ENCODE measurements around the gene CENPH. TPM values are rescaled to one million over a fixed set of nuclear protein-coding genes. Genes with fewer than 3 reads are reported as not detected.
A peak's percentile ranks its signal among the peaks of the same experiment; 100 is the strongest.
"Not testable (repeated sequence)": the region's sequence is repeated elsewhere in the genome, so short reads cannot be mapped to it uniquely, and the experiment has no call there.

The CENPH gene
- polyA plus RNA-seq, 2 of the 4 experiments (the other 2 are of a cell fraction), result 26.7 to 35.2 TPM

- peaks cover 36% of the 10 kb centered on the region for H3K4me1 ChIP-seq
- FAIRE-seq, result no peak
These were observed 18.9 kb upstream of the CENPH start for GRCh38 chr5:69170495-69170894.

GRCh38 chr5:69170969-69171368 is 18.4 kb upstream of the CENPH start:
- H3K4me1 ChIP-seq, result peaks cover 36% of the 10 kb centered on the region
- H3K4me2 ChIP-seq, result no peak overlapping the region
- no peaks in the 10 kb centered on the region for H3K9me3 ChIP-seq
- 96% methylated on average over 3 of the region's 3 CpGs for WGBS (ENCODE audit: missing lambda C conversion rate)
- no peak overlapping the region for H3K4me3 ChIP-seq
- ChIA-PET CTCF (interaction anchor here (1.2 kb wide), 1 partner anchor 31 kb away, joined by 3 read pairs; no protein-coding TSS in a partner anchor), POLR2A (no interaction called here)
- FAIRE-seq (no peak), ATAC-seq (no peak), DNase-seq (ENCODE audit: low read depth in 1 of 2, low spot score in 1 of 2) (no peak)
- no peak overlapping the region for H3K27ac ChIP-seq
- TF ChIP-seq MAFK (IDR thresholded peaks at IDR 0.05; ENCODE audit: partially characterized antibody) (peak; percentile 92), ESRRA (IDR thresholded peaks at IDR 0.05; ENCODE audit: borderline replicate concordance, low read length) (no peak)

More at GRCh38 chr5:69170495-69170894, 18.9 kb upstream of the CENPH start:
- TF ChIP-seq EHMT2 (IDR thresholded peaks at IDR 0.05; ENCODE audit: low read depth) (no peak), BHLHE40 (IDR thresholded peaks at IDR 0.05; ENCODE audit: low read depth, low read length) (no peak), HES2 (IDR thresholded peaks at IDR 0.05) (no peak), USF2 (IDR thresholded peaks at IDR 0.05) (no peak), HOXA7 (CRISPR knock-in tag; IDR thresholded peaks at IDR 0.05) (no peak), EP300 (IDR thresholded peaks at IDR 0.05) (no peak), CEBPB (IDR thresholded peaks at IDR 0.05) (peak; percentile 48 to 49; a peak in 3 of 4 replicates)
- TF ChIP-seq, protein P1, sequence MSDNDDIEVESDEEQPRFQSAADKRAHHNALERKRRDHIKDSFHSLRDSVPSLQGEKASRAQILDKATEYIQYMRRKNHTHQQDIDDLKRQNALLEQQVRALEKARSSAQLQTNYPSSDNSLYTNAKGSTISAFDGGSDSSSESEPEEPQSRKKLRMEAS (IDR thresholded peaks at IDR 0.05), result no peak
- no peak for ATAC-seq
- Histone ChIP-seq H3K4me3 (no peak overlapping the region), H3K4me2 (no peak overlapping the region), H3K27ac (no peak overlapping the region), H3K9me3 (no peaks in the 10 kb centered on the region)
- DNase-seq (ENCODE audit: low read depth in 1 of 2, low spot score in 1 of 2), result no peak
- CTCF ChIA-PET, result interaction anchor here (1.1 to 1.2 kb wide), 2 partner anchors 31 to 164 kb away, joined by 3 read pairs; no protein-coding TSS in a partner anchor
- WGBS (ENCODE audit: missing lambda C conversion rate), result 100% methylated on average over 1 of the region's 1 CpG
- POLR2A ChIA-PET, result no interaction called here

GRCh38 chr5:69181659-69182293 is 7.6 kb upstream of the CENPH start:
- peak in 1 of 2 experiments; percentile 21; a peak in 2 of 6 replicates for ATAC-seq
- H3K27ac ChIP-seq; H3K4me3 ChIP-seq; DNase-seq (ENCODE audit: low read depth in 1 of 2, low spot score in 1 of 2); H3K9me3 ChIP-seq; H3K4me1 ChIP-seq; POLR2A ChIA-PET; CTCF ChIA-PET; H3K4me2 ChIP-seq; FAIRE-seq: not testable (repeated sequence)
- WGBS (ENCODE audit: missing lambda C conversion rate), result 82% methylated on average over 15 of the region's 15 CpGs
- TF ChIP-seq MAFK (IDR thresholded peaks at IDR 0.05; ENCODE audit: partially characterized antibody), result peak; percentile 67

DNA sequence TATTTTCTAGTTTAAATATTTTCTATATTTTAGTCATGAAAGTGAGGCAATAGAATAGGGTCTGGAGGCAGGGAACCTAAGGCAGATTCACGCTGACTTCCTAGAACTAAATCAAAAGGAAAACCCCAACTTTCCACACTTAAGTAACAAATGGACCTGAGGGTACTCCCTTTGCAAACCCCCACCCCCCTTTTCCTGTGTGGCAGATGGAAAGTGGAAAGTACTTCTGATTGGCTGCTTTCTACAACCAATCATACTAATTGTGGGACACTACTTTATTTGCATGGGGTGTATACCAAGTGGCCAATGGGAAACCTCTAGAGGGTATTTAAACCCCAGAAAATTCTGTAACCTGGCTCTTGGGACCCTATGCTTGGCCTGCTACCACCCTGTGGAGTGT is 4.8 kb upstream of the CENPH start:
- CTCF ChIA-PET, result no interaction called here
- no peak for ATAC-seq
- FAIRE-seq, result no peak
- 97% methylated on average over 1 of the region's 1 CpG for WGBS (ENCODE audit: missing lambda C conversion rate)
- no peak for TF ChIP-seq FOSL2 (IDR thresholded peaks at IDR 0.05)
- no peak for TF ChIP-seq FOSL2 (CRISPR knock-in tag; IDR thresholded peaks at IDR 0.05)
- no peak for TF ChIP-seq TP53 (CRISPR knock-in tag; IDR thresholded peaks at IDR 0.05)
- TF ChIP-seq ZNF302 (CRISPR knock-in tag; IDR thresholded peaks at IDR 0.05), result no peak
- TF ChIP-seq ESRRA (IDR thresholded peaks at IDR 0.05; ENCODE audit: borderline replicate concordance, low read length), result no peak
- TF ChIP-seq ZSCAN20 (CRISPR knock-in tag; IDR thresholded peaks at IDR 0.05), result no peak
- TF ChIP-seq POLR2AphosphoS2 (conservative IDR thresholded peaks at IDR 0.05; ENCODE audit: low read length), result no peak
- no peak for TF ChIP-seq EHMT2 (IDR thresholded peaks at IDR 0.05; ENCODE audit: low read depth)
- TF ChIP-seq RARB (CRISPR knock-in tag; IDR thresholded peaks at IDR 0.05), result no peak
- TF ChIP-seq JUNB (IDR thresholded peaks at IDR 0.05), result no peak
- no peak for TF ChIP-seq RAD21 (conservative IDR thresholded peaks at IDR 0.05 in 1 of 2, IDR thresholded peaks at IDR 0.05 in 1 of 2)
- TF ChIP-seq HOXB13 (CRISPR knock-in tag; IDR thresholded peaks at IDR 0.05; ENCODE audit: low read depth), result no peak
- H3K27ac ChIP-seq, result no peak overlapping the region
- peaks cover 6% of the 10 kb centered on the region; the same call in 1 of the 3 replicates for H3K4me1 ChIP-seq
- H3K4me3 ChIP-seq, result no peak overlapping the region
- H3K9me3 ChIP-seq, result no peaks in the 10 kb centered on the region
- H3K4me2 ChIP-seq, result no peak overlapping the region
- POLR2A ChIA-PET, result no interaction called here
- no peak for DNase-seq (ENCODE audit: low read depth in 1 of 2, low spot score in 1 of 2)
